Measurements from ENCODE around the gene NIM1K. TPM values are rescaled to one million over a fixed set of nuclear protein-coding genes. Genes with fewer than 3 reads are reported as not detected.
"Not testable (repeated sequence)": the region's sequence is repeated elsewhere in the genome, so short reads cannot be mapped to it uniquely, and the experiment has no call there.

The NIM1K gene
- polyA plus RNA-seq, 4 donors: 0.46 to 0.71 (median 0.51) TPM

DNA sequence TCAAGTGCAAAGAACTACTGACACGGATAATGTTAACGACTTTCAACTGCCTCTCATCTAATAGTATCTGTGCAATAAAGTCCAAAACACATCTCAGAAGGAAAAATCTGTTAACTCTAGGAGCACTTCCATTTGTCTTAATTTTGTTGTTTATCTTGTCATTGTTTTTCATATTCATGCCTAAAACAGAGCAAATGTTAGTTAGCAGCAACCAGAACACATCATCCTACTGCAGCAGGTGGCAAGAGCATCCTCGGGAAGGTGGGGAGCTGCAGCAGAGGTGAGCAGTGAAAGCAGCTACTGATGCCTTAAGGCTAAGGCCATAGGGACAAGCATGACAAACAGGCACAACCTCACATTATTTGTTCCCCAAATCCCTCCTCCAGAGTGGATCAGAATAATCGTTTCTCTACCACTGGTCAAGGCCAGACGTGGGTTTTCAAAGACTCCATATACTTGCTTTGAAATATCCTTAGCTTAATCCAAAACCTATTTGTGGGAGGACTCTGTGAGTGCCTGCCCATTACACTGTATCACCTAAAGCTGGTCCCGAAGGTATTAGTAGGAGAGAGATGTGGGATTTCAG lies 120.1 kb downstream of the NIM1K start:
- DNase-seq (ENCODE audit: low read depth in 4 of 4, low spot score in 3 of 4): no peak

GRCh38 chr5:43312699-43313034 lies 120.6 kb downstream of the NIM1K start:
- no peak for DNase-seq (ENCODE audit: low read depth in 4 of 4, low spot score in 3 of 4)

DNA sequence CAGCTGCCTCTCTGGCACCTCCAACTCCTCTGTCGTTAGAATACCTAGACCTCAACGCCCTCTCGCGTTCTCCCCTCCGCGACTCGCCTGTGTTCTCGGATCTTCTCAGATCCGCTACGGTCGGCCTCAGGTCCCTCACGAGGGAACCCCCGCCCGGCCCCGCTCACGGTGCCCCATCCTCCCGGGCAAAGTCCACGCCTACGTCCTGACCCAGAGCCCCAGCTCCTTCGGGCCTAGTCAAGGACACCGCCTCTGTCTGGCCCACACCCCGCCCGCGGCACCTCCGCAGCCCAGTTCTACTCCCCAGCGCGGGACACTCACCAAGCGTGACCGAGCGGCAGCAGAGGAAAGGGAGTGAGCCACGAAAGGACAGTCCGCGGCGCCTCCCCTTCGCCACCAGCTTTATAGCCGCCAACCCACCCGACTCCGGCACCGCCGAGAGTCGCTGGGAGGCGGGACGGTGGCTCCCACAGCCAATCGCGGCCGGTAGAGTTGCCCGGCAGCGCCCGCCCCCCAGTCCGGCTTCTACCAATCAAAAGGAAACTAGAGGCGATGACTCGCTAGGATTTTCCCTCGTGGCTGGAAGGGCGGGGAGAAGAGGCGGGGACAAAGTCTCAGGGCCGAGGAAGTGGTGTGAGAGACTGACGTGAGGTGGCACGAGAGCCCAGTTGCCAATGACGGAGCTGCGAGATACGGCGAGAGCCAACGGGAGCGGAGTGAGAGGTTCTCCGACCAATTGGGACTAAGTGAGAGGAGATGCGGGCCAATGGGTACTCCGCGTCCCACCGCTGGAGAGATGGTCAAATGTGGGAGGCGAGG lies 121.2 kb downstream of the NIM1K start, which contains the start of gene HMGCS1:
HMGCS1 (minus strand) TSS at position 378 of the 819 bp plus-strand sequence. CDS start 14,447 bp downstream, outside the sequence.
- DNase-seq (ENCODE audit: low read depth in 4 of 4, low spot score in 3 of 4): peak; percentile 93 to 99 (median 98)

GRCh38 chr5:43313854-43314457 lies 121.9 kb downstream of the NIM1K start:
- no peak for DNase-seq (ENCODE audit: low read depth in 4 of 4, low spot score in 3 of 4)

DNA sequence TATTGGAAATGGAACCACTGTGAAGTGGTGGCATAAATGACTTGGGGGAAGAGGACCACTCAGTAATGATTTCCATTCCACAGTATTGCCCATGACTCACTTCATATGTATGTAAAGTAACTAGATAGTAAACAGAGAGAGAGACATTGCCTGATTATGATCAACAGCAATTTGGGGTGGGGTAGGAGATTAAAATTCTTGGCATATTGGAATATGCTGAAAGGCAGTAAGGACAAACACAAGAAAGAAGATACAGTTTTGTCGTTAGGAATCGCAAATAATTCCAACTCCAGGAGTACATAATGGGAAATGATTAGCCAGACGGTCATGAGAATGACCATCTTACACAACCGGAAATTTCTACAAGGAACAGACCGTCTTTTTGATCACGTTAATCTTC lies 122.7 kb downstream of the NIM1K start:
- DNase-seq (ENCODE audit: low read depth in 4 of 4, low spot score in 3 of 4): no peak

DNA sequence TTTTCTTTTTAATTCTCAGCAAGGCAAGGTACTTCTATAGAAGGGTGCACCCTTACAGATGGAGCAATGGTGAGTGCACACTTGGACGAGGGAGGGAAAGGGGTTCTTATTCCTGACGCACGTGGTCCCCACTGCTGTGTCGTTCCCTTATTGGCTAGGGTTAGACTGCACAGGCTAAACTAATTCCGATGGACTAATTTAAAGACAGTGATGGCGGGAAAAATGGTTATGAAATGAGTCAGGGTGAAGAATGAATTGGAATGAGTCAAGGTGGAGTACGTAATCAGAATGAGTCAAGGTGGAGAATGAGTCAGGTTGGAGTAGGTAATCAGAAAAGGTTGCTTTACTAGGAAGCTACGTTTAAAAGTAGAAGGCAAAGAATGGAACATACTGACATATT lies 123.2 kb downstream of the NIM1K start:
- no peak for DNase-seq (ENCODE audit: low read depth in 4 of 4, low spot score in 3 of 4)

GRCh38 chr5:43315682-43316081 lies 123.7 kb downstream of the NIM1K start:
- no peak for DNase-seq (ENCODE audit: low read depth in 4 of 4, low spot score in 3 of 4)

- no peak for DNase-seq (ENCODE audit: low read depth in 4 of 4, low spot score in 3 of 4)
Measured at GRCh38 chr5:43316421-43316820, 124.4 kb downstream of the NIM1K start.

- DNase-seq (ENCODE audit: low read depth in 4 of 4, low spot score in 3 of 4): no peak
Measured at GRCh38 chr5:43320846-43321245, 128.8 kb downstream of the NIM1K start.

GRCh38 chr5:43323488-43323887 lies 131.5 kb downstream of the NIM1K start:
- not testable (repeated sequence) for DNase-seq (ENCODE audit: low read depth in 4 of 4, low spot score in 3 of 4)

- not testable (repeated sequence) for DNase-seq (ENCODE audit: low read depth in 4 of 4, low spot score in 3 of 4)
Measured at GRCh38 chr5:43325624-43326023, 133.6 kb downstream of the NIM1K start.

Other genes with a start within 250 kb of the NIM1K start
- 1 to 10 TPM; 1.0 to 1.3 (median 1.3) TPM for gene ANXA2R, start 151.9 kb upstream of the NIM1K start, polyA plus RNA-seq (ENCODE audit: insufficient read length in 4 of 4)
- gene ZNF131, start 71.3 kb upstream of the NIM1K start, polyA plus RNA-seq (ENCODE audit: insufficient read length in 4 of 4): 10 to 100 TPM; 56.7 to 71.5 (median 67.9) TPM
- 100 to 1,000 TPM in 3 of 4 donors, 10 to 100 TPM in 1; 96.0 to 139 (median 119) TPM for gene HMGCS1, start 121.2 kb downstream of the NIM1K start, polyA plus RNA-seq (ENCODE audit: insufficient read length in 4 of 4)
- 1 to 10 TPM; 2.6 to 4.4 (median 3.1) TPM for gene CCL28, start 220.2 kb downstream of the NIM1K start, polyA plus RNA-seq (ENCODE audit: insufficient read length in 4 of 4)